K562 (cell line): ENCODE data around the gene SCAPER.

Experiments used
- EZH2 ChIP-seq: IDR thresholded peaks from 2 replicates; pipeline ENCODE4 v1.6.1; 2012; ENCODE audit warnings: low read depth, mild to moderate bottlenecking, inconsistent platforms, low read length, borderline replicate concordance
- FOXK2 ChIP-seq, 2 experiments: fragments of 450-650 bp; IDR thresholded peaks in 1 of 2; conservative IDR thresholded peaks in 1 of 2; 2 replicates each; pipeline ENCODE4 v1.6.1; 2016; ENCODE audit warnings: low read depth in 2 of 2, mild to moderate bottlenecking in 1 of 2
- MYNN ChIP-seq, 2 experiments: sonication (generic); formaldehyde crosslinking in 1 of 2; IDR thresholded peaks; 2 replicates each; pipeline versions ENCODE4 v1.5.0 to v1.6.1; 2016 to 2020; ENCODE audit warnings: antibody characterized with exemption in 1 of 2, missing genetic modification reagents in 1 of 2
- NR2C2 ChIP-seq, 2 experiments: fragments of 200-800 bp in 1 of 2; sonication (Bioruptor generic) in 1 of 2; sonication (generic) in 1 of 2; formaldehyde crosslinking in 1 of 2; IDR thresholded peaks; 2 replicates each; pipeline versions ENCODE4 v1.6.1 to v1.8.0; 2016 to 2022; ENCODE audit warnings: mild to moderate bottlenecking in 1 of 2, missing compliant biosample characterization in 1 of 2, missing genetic modification characterization in 1 of 2, missing genetic modification reagents in 1 of 2

- TF ChIP-seq MYNN (IDR thresholded peaks at IDR 0.05) (no peak), MYNN (CRISPR knock-in tag; IDR thresholded peaks at IDR 0.05) (no peak), EZH2 (no peak), FOXK2 (conservative IDR thresholded peaks at IDR 0.05 in 1 of 2, IDR thresholded peaks at IDR 0.05 in 1 of 2; ENCODE audit: low read depth in 2 of 2) (no peak), NR2C2 (CRISPR knock-in tag; IDR thresholded peaks at IDR 0.05) (no peak), NR2C2 (tag; IDR thresholded peaks at IDR 0.05) (no peak)
Measured at GRCh38 chr15:76795217-76795616, 109.9 kb downstream of the SCAPER start.
